GM21423 (cell line): ENCODE measurements around the gene LRRC59.

Experiments
- ATAC-seq: cut with Tn5 transposase; IDR thresholded peaks from one replicate; pipeline ENCODE4 v1.9.1; 2021; ENCODE audit warnings: mild to moderate bottlenecking, moderate library complexity; ENCODE audit not compliant: unreplicated experiment

Gene LRRC59

DNA sequence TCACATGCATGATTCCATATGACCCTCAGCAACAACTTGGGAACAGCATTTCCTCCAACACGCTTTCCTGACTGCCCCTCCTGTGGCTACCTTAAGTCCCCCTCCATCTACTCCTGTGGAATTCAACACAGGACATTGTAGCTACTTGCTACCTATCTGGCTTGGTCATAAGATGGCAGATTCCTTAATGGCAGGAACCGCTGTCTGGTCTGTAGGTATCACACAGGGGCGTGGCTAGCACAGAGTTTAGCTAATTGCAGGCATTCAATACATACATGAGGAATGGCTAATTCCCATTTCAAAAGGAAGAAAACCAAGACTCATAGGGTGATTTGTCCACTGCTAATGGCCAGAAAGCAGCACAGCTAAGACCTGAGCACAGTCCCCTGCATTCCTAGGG, 8.6 kb downstream of the LRRC59 start:
- ATAC-seq, result no peak

DNA sequence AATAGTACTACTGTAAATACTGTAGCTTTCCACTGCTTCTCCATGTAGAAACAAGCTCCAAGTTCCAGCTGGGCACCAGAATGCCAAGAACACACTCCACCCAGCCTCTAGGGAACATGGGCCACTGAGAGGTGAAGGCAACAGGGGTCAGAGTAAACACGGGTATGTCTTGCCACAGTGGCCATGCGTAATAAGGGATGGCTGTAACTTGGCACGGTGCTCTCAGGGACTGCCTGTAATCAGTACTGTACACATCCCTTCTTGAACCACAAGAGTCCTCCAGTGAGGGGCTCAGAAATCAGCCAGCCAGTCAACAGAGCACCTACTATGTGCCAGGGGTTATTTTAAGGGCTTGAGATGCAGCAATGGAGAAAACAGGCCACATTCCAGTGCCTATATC, 10.8 kb downstream of the LRRC59 start:
- no peak for ATAC-seq

DNA sequence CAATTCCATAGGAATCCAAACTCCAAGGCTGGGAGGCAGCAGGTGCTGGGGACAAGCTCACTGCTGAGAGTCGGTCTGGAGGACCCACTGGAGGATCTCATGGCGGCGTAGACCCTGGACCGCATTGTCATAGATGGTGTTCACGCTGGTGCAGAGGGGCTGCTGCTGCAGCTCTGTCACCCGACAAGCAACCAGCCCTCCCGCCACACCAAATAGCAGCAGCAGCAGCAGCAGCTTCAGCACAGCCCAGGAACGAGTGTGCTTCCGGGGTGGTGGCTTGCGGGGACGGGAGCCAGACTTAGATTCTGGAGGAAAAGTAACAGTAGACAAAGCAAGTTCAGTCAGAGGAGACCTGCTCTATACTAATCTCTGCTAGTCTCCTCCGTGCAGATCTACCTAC, 14.4 kb downstream of the LRRC59 start:
- ATAC-seq, result no peak

DNA sequence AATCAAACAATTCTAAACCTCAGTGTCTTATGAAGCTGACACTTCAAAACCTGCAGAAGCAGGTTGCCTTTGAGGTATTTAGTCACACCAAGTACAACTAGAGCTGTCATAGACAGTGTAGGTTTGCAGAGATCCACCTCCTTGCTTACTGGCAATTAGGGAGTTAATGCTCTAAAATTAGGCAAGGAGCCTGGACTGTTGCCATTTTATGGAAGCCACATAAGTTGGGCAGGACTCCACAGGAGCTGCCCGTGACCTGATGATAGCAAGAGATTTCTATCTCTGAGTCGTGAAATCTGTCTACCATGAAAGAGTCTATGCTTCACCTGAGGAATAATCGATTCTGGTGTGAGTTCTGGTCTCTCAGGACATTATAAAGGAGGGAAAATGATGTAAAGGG, 15.4 kb downstream of the LRRC59 start:
- ATAC-seq, result no peak

DNA sequence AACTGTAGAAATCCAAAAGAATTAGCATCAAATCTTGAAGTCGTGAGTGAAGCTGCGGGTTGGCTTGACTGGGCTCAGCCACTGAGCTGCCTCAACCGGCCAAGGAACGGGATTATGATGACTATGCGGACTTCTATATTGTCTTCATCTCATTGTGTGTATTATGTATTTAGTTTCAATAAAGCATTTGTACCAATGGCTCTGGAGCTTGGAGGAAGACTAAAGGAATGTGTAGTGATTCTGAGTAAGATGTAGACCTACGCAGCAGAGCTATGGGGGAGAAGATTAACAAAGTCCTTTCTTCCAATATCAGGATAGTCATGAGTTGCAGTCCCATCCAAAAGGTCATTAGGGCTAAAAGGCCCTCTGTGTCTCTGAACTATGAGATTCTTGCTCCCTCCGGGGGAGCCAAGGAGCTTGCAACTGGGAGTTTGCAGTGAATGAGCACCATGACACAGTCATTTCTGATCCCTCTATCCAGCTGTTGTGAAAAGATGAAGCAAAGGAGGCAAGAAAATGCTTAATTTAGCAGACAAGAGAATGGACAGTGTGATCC, 16.0 kb downstream of the LRRC59 start:
- ATAC-seq, result no peak

DNA sequence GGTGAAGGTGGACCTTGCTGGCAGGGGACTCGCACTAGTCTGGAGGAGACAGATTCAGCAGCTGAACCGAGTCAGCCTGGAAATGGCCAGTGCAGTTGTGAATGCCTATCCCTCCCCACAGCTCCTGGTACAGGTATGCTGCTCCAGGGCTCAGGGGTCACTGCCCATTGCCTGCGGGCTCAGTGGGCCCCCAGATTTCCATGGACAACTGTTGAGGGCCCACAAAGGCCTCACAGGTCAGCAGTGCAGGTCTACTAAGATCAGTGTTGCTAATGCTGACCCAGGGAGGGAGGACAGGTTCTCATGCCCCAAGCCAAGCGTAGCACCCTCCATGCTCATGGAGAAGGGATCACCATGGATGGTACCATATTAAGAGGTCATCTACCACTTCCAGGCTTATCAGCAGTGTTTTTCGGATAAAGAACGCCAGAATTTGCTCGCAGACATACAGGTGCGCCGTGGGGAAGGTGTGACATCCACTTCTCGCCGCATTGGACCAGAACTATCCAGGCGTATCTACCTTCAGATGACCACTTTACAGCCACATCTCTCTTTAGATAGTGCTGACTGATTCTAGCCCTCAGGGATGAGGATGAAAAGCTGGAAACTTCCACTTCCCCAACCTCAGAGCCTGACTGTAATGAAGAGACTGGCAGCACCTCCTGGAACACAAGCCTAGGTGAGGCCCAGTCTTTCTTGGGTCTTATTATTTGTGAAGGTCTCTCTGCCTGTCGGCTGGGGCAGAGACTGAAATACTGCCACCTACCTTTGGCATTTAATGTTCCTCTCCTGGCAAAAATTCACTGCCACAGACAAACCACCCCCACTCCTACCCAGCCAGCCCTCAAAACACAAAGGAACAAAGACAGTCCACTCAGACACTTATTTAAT, 16.7 kb downstream of the LRRC59 start:
- no peak for ATAC-seq

DNA sequence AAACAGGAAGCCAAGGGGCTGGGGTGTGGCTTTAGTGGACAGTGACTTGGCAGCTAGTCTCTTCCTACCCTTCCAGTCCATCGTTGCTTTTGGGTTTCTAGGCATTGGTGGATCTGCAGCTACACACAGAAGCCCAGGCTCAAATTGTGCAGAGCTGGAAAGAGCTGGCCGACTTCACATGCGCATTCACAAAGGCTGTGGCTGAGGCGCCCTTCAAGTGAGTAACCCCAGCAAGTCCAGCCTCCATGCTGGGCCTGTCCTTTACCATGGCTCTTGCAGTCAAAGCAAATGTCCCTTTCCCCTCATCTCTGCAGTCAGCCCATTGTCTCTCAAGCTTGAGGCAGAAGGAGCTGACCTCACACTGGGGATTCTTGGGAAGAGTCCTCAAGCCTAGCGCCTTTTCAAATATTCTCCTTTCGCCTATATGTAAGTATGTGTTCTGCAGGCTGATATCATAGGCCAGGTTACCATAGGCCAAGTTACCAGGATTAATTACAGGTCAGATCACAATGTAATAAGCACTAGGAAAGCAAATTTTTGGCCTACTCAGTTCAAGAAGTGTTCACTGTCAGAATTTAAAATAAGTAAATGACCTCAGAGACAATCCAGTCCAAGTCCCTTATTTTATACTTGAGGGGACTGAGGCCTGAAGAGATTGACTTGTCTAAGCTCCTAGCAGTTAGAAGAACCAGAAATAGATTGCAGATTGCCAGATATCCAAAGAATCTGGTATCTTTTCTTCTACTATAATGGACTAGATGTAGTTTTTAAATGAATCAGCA, 17.8 kb downstream of the LRRC59 start:
- no peak for ATAC-seq

DNA sequence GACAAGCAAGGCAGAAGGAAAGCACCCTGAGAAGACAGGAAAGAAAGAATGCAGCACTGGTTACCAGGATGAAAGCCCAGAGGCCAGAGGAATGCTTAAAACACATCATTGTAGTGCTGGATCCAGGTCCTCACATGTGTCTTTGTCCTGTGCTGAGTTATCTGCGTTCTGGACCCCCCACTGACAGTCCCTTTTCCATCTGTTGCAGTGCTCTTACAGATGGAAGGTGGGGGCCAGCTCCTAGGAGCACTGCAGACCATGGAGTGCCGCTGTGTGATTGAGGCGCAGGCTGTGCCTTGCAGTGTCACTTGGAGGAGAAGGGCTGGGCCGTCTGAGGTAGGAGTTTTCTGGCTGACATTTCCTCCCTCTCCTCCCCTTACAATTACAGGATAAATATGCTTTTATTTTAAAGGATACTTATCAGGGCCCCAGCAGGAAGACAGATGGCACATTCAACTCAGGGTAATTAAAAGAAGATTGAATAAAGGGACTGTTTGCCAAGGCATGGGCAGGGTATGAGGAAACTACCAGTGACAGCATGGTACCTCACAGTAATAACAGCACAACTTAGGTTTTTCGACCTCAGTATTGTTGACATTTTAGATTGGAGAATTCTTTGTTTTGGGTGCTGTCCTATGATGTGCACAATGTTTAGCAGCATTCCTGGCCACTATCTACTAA, 21.3 kb downstream of the LRRC59 start:
- ATAC-seq, result no peak

DNA sequence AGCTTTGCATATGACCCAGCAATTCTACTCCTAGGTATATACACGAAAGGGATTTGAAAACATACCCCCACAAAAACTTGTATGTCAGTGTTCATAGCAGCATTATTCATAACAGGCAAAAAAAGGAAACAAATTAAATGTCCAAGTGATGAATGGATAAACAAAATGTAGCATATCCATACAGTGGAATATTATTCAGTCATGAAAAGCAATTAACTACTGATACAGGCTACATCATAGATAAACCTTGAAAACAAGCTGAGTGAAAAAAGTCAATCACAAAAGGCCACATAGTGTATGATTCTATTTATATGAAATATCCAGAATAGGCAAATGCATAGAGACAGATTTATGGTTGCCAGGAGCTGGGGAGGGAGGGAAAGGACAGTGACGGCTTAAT, 23.6 kb downstream of the LRRC59 start:
- no peak for ATAC-seq

DNA sequence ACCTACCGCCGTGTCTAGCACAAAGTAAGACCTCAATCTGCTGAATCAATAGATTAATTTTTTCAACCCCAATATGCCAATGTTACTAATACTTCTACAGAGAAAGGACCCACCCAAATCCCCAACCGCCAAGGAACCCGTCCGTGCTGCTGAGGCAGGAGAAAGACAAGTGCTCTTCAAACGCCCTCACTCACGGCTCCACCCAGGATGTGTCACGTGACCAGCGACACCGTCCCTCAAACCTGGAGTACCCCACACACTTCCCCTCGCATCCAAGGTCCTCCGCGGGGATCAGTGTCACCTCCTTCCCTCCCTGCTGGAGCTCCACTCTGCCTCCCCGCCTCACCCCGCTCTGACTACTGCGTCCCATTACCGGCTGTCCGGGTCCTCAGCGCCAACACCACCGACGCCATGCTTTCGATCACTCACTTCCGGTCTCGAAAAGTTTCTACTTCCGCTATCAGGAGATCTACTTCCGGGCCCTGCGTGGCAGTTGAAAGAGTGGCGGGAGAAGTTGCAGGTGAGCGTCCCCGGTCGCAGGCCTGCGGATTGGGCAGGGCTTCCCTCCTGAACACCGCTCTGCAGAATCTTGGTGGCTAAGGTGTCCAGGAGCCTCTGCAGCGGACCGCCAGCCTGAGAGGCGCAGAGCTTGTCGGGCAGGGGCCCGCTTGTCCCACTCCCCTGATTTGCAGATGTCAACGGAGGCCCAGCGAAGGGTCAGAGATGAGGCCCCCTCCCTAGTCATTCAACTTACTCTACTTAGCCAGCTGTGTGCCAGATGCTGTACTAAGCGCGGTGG, 24.4 kb downstream of the LRRC59 start, which contains the start of the genes EME1 and MRPL27:
TSS of gene EME1 (plus strand) at position 472 of the 799 bp plus-strand sequence. CDS start 1,980 bp downstream, outside the sequence.
TSS of gene MRPL27 (minus strand) at position 427 of the 799 bp plus-strand sequence. CDS start at position 413, 14 bp downstream.
- ATAC-seq, result peak; percentile 91

DNA sequence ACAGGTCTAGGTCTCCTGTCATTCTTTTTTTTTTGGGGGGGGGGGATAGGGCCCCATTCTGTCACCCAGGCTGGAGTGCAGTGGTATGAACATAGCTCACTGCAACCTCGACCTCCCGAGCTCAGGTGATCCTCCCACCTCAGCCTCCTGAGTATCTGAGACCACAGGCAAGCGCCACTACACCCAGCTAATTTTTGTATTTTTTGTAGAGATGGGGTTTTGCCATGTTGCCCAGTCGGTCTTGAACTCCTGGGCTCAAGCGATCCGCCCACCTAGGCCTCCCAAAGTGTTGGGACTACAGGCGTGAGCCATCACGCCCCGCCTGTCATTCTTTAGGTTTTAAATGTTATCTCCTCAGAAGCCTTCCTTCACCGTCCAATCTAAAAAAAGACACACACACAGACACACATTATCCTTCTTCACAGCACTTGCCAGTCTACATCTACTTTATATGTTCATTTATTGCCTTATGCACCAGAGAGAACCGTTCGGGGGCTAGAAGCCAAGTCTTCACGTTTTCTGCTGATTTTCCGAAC, 25.0 kb downstream of the LRRC59 start:
- ATAC-seq, result no peak

DNA sequence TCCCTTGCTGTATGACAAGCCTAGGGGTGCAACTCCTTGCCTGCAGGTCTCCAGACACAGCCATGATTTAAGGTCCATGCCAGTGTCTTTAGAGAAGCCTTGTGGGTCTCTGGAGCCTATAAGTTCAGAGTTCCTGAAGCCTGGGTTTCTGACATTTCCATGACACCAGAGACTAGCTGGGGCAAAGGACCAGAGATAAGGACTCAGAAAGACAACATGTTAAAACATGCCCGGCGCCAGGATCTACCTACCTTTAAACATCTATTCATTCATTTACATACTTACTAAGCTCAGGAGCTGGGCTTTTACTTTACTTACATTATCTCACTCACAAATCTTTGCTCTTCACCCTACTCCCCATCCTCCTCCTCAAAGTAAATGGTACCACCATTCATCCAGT, 25.8 kb downstream of the LRRC59 start:
- ATAC-seq, result no peak

DNA sequence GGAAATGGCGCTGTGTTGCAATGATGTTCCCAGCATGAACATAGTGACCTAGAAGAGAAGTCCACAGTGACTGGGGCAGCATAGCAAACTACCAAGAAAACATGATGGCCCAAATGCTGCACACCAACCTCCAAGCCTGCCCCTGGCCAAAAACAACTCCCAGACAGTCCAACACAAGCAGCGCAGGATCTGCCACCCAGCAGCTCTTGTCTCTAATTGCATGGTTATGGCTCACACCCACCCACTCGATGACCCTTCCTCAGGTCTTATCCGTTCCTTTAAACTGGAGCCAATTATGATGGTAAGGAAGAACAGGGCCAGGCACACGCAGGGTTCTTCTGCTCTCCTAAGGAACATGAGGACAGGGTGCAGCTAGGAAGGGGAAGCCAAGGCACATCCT, 27.3 kb downstream of the LRRC59 start:
- ATAC-seq, result no peak

DNA sequence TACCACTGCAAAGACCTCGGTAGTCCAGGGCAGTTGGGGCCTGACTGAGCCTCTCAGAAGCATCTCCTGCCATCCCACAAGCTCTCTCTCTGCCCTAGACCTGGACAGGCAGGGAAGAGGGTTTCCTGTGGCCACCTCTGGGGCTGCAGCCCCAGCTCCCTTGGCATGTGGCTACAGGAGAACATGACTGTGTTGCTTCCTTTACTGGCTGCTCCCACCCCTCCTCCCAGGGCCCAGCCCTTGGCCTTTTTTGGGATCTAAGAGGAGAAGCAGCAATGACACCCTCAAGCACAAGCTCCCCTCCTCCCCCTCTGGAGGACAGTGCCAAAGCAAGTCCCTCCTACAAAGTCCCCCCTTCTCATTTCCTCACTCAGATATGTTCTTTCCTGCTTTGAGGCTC, 29.9 kb downstream of the LRRC59 start:
- no peak for ATAC-seq

DNA sequence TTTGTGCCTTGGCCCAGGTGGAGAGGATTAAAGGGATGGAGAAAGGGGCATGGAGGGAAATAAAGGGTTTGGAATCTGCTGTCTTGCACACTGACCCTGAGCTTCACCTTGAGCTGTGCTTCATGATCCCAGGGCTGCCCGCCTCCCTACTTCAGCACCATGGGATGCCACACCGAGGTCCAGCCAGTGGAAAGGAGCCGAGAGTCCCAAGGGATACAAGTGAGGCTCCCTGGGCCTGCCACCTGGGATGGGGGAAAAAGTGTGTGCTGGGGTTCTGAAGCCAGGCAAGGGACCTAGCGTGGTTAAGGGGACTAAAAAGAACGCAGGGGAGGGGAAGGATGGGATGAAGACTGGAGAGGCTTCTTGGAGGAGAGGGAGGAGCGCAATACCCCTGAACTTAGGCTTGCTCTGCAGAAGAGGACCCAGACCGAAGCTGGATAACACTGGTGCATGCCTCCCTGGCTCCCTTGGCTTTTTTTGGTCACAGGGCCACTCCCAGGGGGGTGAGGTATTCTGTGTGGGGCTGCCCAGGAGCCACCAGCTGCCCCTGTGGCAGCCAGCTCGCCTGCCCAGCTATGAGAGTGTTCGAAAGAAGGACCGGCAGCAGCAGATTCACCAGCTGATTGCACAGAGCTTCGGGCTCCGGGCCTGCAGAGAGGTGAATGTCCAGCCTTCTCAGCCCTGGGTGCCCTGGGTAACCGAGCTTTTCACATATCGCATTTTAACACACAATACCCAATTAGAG, 31.5 kb downstream of the LRRC59 start:
- ATAC-seq, result no peak

DNA sequence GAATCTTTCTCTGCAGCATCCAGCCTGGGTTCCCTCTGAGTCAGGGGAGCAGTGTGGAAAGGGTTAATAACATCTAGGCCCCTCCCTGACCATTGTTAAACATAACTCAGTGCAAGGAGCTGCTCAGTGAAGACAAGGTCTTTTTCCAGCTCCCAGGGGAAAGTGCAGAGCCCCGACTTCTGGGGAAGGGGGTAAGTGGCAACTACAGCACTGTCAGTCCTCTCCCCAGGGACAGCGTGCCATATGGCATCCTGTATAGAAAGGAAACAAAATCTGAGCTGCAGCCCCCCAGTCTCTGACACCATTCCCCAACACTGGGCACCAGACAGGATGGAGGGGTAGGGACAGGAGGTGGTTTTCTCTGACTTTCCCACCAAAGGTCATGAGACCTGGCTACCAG, 32.2 kb downstream of the LRRC59 start:
- no peak for ATAC-seq

DNA sequence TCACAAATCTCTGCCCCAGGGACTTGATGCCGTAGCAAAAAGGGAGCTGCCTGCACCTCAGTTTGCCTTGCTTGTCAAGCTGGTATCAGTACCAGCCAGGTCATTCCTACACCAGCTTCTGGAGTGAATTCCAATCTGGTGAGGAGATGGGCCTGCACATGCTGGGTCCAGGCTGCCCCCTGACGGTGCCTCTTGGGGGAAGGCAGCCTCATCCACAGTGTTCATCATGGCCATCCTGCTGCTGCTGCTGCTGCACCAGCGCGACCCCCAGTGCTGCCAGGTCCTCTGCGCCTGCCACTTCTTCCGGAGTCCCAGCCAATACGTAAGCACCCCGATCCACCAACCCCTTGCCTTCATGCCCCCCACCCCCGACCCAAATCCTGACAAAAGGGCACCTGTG, 32.6 kb downstream of the LRRC59 start:
- no peak for ATAC-seq

DNA sequence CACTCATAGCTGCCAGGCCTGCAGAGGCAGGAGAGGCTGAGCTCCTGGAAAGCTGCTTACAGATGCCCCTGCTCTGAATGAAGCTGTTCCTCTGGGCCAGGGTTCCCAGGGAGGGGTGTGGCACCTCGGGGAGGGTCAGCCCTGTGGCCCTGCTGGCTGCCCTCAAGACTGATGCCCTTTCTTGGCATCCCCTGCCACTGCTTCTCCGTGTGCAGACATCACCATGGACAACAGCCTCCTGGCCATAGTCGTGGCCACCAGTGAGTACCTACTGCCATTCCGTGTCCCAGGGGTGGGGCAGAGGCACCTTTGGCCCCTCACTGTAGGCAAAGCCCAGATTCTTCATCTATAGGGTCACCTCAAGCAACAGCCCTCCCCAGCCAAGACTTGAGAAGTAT, 33.3 kb downstream of the LRRC59 start:
- no peak for ATAC-seq
